ENCODE results near the gene FLNB. TPM values are rescaled to one million over a fixed set of nuclear protein-coding genes. Genes with fewer than 3 reads are reported as not detected.

The FLNB gene
- total RNA-seq, 2 donors from 2014 or later = 212 to 221 TPM

DNA sequence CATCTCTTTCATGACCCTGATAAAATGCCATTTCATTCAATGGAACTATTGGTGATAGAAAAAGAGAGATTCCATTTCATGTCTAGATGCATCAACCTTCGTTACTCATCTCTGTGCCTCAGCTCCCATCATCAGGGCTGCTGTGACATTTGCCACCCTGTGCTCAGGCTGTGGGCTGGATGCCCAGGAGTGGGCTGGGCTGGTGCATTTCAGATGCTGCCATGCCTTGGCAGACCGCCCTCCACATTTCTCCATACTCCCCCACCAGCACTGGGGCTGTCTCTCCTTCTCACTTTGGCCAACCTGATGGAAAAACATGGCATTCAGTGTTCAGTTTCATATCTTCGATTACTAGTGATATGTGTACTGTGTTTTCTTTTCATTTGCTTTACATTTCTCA lies 143.4 kb downstream of the FLNB start:
- no peak for DNase-seq
- no peak overlapping the region for H3K27ac ChIP-seq (ENCODE audit: low read depth, low read length)
- no peaks in the 10 kb centered on the region for H3K27me3 ChIP-seq (ENCODE audit: control insufficient read depth, insufficient read depth, low read length, poor library complexity, severe bottlenecking)
- H3K9me3 Mint-ChIP-seq = no peaks in the 10 kb centered on the region
- WGBS, 2 experiments (ENCODE audit: insufficient coverage in 1 of 2, insufficient read length in 1 of 2) = 95% methylated on average over 3 of the region's 3 CpGs; no CpG with 5 or more reads in 1 of the 2 experiments
- TF ChIP-seq, protein P1, sequence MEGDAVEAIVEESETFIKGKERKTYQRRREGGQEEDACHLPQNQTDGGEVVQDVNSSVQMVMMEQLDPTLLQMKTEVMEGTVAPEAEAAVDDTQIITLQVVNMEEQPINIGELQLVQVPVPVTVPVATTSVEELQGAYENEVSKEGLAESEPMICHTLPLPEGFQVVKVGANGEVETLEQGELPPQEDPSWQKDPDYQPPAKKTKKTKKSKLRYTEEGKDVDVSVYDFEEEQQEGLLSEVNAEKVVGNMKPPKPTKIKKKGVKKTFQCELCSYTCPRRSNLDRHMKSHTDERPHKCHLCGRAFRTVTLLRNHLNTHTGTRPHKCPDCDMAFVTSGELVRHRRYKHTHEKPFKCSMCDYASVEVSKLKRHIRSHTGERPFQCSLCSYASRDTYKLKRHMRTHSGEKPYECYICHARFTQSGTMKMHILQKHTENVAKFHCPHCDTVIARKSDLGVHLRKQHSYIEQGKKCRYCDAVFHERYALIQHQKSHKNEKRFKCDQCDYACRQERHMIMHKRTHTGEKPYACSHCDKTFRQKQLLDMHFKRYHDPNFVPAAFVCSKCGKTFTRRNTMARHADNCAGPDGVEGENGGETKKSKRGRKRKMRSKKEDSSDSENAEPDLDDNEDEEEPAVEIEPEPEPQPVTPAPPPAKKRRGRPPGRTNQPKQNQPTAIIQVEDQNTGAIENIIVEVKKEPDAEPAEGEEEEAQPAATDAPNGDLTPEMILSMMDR (conservative IDR thresholded peaks at IDR 0.05) = no peak
- no peaks in the 10 kb centered on the region for H3K4me1 Mint-ChIP-seq
- no peaks in the 10 kb centered on the region for H3K27me3 Mint-ChIP-seq (ENCODE audit: insufficient read depth)
- no peak overlapping the region for H3K4me3 Mint-ChIP-seq
- H3K4me3 ChIP-seq (ENCODE audit: low read length) = no peak overlapping the region
- peaks cover 90% of the 10 kb centered on the region for H3K36me3 Mint-ChIP-seq (ENCODE audit: low read depth)
- H3K9me3 ChIP-seq (ENCODE audit: control insufficient read depth, low read length) = no peaks in the 10 kb centered on the region
- H3K9ac ChIP-seq (ENCODE audit: extremely low read depth, low read length, poor library complexity, severe bottlenecking) = no peak overlapping the region
- no peak overlapping the region for H3K27ac Mint-ChIP-seq
- peaks cover 98% of the 10 kb centered on the region for H3K36me3 ChIP-seq (ENCODE audit: control insufficient read depth, insufficient read depth, low read length)
- H3K4me1 ChIP-seq (ENCODE audit: control insufficient read depth, insufficient read depth, low read length) = no peaks in the 10 kb centered on the region

DNA sequence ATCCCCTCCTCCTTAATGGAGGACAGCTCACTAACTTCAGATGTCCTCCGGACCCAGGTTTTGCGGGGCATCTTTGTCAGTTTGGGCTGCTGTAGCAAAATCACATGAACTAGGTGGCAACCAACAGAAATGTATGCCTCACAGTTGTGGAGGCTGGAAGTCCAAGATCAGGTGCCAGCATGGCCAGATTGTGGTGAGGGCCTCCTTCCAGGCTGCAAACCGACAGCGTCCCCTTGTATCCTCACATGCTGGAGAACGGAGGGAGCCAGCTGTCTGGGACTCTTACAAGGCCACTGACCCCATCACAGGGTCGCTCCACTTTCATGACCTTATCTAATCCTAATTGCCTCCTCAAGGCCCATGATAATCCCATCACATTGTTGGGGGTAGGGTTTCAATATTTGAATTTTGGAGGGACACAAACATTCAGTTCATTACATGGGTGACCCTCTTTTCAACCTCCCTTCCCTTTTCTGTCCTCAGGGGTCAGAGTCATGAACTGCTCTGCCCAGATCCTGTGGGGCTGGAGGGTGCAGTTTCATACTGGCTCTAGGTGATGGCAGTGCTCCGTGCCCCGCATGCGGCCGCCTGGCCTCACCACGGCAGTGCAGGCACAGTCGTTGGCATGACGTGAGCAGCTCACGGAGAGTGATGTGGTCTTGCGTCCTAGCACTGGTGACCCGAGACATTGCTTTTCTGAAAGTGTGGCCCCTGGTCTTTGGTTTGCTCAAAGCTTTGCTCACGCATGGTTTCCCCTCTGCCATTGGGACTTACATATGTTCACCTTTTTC lies 144.2 kb downstream of the FLNB start:
- TF ChIP-seq, protein P1 (conservative IDR thresholded peaks at IDR 0.05) = no peak

DNA sequence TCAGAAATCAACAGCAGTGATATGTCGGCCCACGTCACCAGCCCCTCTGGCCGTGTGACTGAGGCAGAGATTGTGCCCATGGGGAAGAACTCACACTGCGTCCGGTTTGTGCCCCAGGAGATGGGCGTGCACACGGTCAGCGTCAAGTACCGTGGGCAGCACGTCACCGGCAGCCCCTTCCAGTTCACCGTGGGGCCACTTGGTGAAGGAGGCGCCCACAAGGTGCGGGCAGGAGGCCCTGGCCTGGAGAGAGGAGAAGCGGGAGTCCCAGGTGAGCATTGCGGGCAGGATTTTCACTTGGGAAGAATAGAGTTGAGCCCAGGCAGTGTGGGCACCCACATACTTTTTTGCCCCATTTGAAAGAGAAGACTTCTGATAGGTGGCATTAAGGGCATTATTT lies 145.1 kb downstream of the FLNB start:
- no peaks in the 10 kb centered on the region for H3K4me1 ChIP-seq (ENCODE audit: control insufficient read depth, insufficient read depth, low read length)
- H3K36me3 Mint-ChIP-seq (ENCODE audit: low read depth) = peaks cover 88% of the 10 kb centered on the region
- TF ChIP-seq, protein P1 (conservative IDR thresholded peaks at IDR 0.05) = no peak
- no peaks in the 10 kb centered on the region for H3K9me3 ChIP-seq (ENCODE audit: control insufficient read depth, low read length)
- H3K27ac Mint-ChIP-seq = no peak overlapping the region
- no peaks in the 10 kb centered on the region for H3K9me3 Mint-ChIP-seq
- H3K4me3 ChIP-seq (ENCODE audit: low read length) = no peak overlapping the region
- 96 to 99% methylated on average over 9 to 16 of the region's 16 CpGs for WGBS, 2 experiments (ENCODE audit: insufficient coverage in 1 of 2, insufficient read length in 1 of 2)
- H3K27ac ChIP-seq (ENCODE audit: low read depth, low read length) = no peak overlapping the region
- no peaks in the 10 kb centered on the region for H3K27me3 ChIP-seq (ENCODE audit: control insufficient read depth, insufficient read depth, low read length, poor library complexity, severe bottlenecking)
- H3K36me3 ChIP-seq (ENCODE audit: control insufficient read depth, insufficient read depth, low read length) = peaks cover 98% of the 10 kb centered on the region
- H3K4me3 Mint-ChIP-seq = no peak overlapping the region
- no peaks in the 10 kb centered on the region for H3K27me3 Mint-ChIP-seq (ENCODE audit: insufficient read depth)
- DNase-seq = no peak
- H3K9ac ChIP-seq (ENCODE audit: extremely low read depth, low read length, poor library complexity, severe bottlenecking) = no peak overlapping the region
- H3K4me1 Mint-ChIP-seq = no peaks in the 10 kb centered on the region

More for the DNA sequence above, 144.2 kb downstream of the FLNB start:
- Mint-ChIP-seq H3K27ac (no peak overlapping the region), H3K4me3 (no peak overlapping the region), H3K9me3 (no peaks in the 10 kb centered on the region), H3K4me1 (no peaks in the 10 kb centered on the region), H3K27me3 (ENCODE audit: insufficient read depth) (no peaks in the 10 kb centered on the region), H3K36me3 (ENCODE audit: low read depth) (peaks cover 88% of the 10 kb centered on the region)
- Histone ChIP-seq H3K4me1 (ENCODE audit: control insufficient read depth, insufficient read depth, low read length) (no peaks in the 10 kb centered on the region), H3K9me3 (ENCODE audit: control insufficient read depth, low read length) (no peaks in the 10 kb centered on the region), H3K27ac (ENCODE audit: low read depth, low read length) (no peak overlapping the region), H3K4me3 (ENCODE audit: low read length) (no peak overlapping the region), H3K9ac (ENCODE audit: extremely low read depth, low read length, poor library complexity, severe bottlenecking) (no peak overlapping the region), H3K27me3 (ENCODE audit: control insufficient read depth, insufficient read depth, low read length, poor library complexity, severe bottlenecking) (no peaks in the 10 kb centered on the region), H3K36me3 (ENCODE audit: control insufficient read depth, insufficient read depth, low read length) (peaks cover 98% of the 10 kb centered on the region)
- no peak for DNase-seq
- WGBS, 2 experiments (ENCODE audit: insufficient coverage in 1 of 2, insufficient read length in 1 of 2) = 91 to 95% methylated on average over 17 of the region's 17 CpGs
